Measurements from ENCODE around the gene FBN3. TPM values are rescaled to one million over a fixed set of nuclear protein-coding genes. Genes with fewer than 3 reads are reported as not detected.

Gene FBN3
- total RNA-seq, 1 donor from 2014 or later, result 15.5 TPM

GRCh38 chr19:8064911-8065874, 84.2 kb downstream of the FBN3 start:
- Mint-ChIP-seq H3K27ac (ENCODE audit: unreplicated experiment) (no peak overlapping the region), H3K4me3 (ENCODE audit: unreplicated experiment) (no peak overlapping the region), H3K9me3 (ENCODE audit: unreplicated experiment) (no peaks in the 10 kb centered on the region), H3K4me1 (ENCODE audit: unreplicated experiment) (no peaks in the 10 kb centered on the region), H3K36me3 (ENCODE audit: low read depth, unreplicated experiment) (peaks cover 4% of the 10 kb centered on the region), H3K27me3 (ENCODE audit: unreplicated experiment) (no peaks in the 10 kb centered on the region)
- DNase-seq (ENCODE audit: low spot score), result no peak
- no peak for TF ChIP-seq CTCF (IDR thresholded peaks at IDR 0.05; ENCODE audit: unreplicated experiment)

- no peaks in the 10 kb centered on the region for H3K27me3 Mint-ChIP-seq (ENCODE audit: unreplicated experiment)
- no peak for TF ChIP-seq CTCF (IDR thresholded peaks at IDR 0.05; ENCODE audit: unreplicated experiment)
- no peaks in the 10 kb centered on the region for H3K9me3 Mint-ChIP-seq (ENCODE audit: unreplicated experiment)
- no peak overlapping the region for H3K4me3 Mint-ChIP-seq (ENCODE audit: unreplicated experiment)
- H3K4me1 Mint-ChIP-seq (ENCODE audit: unreplicated experiment), result no peaks in the 10 kb centered on the region
- no peaks in the 10 kb centered on the region for H3K36me3 Mint-ChIP-seq (ENCODE audit: low read depth, unreplicated experiment)
- H3K27ac Mint-ChIP-seq (ENCODE audit: unreplicated experiment), result no peak overlapping the region
- DNase-seq (ENCODE audit: low spot score), result no peak
Observed at GRCh38 chr19:8057545-8058270, 91.7 kb downstream of the FBN3 start.

GRCh38 chr19:8056533-8056932, 92.9 kb downstream of the FBN3 start:
- no peaks in the 10 kb centered on the region for H3K9me3 Mint-ChIP-seq (ENCODE audit: unreplicated experiment)

GRCh38 chr19:8054169-8054568, 95.2 kb downstream of the FBN3 start:
- TF ChIP-seq CTCF (IDR thresholded peaks at IDR 0.05; ENCODE audit: unreplicated experiment), result no peak
- peaks cover 2% of the 10 kb centered on the region for H3K27me3 Mint-ChIP-seq (ENCODE audit: unreplicated experiment)
- no peak overlapping the region for H3K27ac Mint-ChIP-seq (ENCODE audit: unreplicated experiment)
- H3K36me3 Mint-ChIP-seq (ENCODE audit: low read depth, unreplicated experiment), result no peaks in the 10 kb centered on the region
- DNase-seq (ENCODE audit: low spot score), result no peak
- H3K9me3 Mint-ChIP-seq (ENCODE audit: unreplicated experiment), result no peaks in the 10 kb centered on the region
- no peak overlapping the region for H3K4me3 Mint-ChIP-seq (ENCODE audit: unreplicated experiment)
- no peaks in the 10 kb centered on the region for H3K4me1 Mint-ChIP-seq (ENCODE audit: unreplicated experiment)

More at GRCh38 chr19:8056533-8056932, 92.9 kb downstream of the FBN3 start:
- Mint-ChIP-seq H3K36me3 (ENCODE audit: low read depth, unreplicated experiment) (no peaks in the 10 kb centered on the region), H3K27ac (ENCODE audit: unreplicated experiment) (no peak overlapping the region), H3K4me3 (ENCODE audit: unreplicated experiment) (no peak overlapping the region), H3K27me3 (ENCODE audit: unreplicated experiment) (peaks cover 2% of the 10 kb centered on the region), H3K4me1 (ENCODE audit: unreplicated experiment) (no peaks in the 10 kb centered on the region)
- no peak for TF ChIP-seq CTCF (IDR thresholded peaks at IDR 0.05; ENCODE audit: unreplicated experiment)
- no peak for DNase-seq (ENCODE audit: low spot score)

Measured in endothelial cell (in vitro differentiated cells).